ENCODE measurements around the gene CLTC. TPM values are rescaled to one million over a fixed set of nuclear protein-coding genes. Genes with fewer than 3 reads are reported as not detected.

Gene CLTC
- total RNA-seq, 2 donors from 2014 or later: 273 to 285 TPM

DNA sequence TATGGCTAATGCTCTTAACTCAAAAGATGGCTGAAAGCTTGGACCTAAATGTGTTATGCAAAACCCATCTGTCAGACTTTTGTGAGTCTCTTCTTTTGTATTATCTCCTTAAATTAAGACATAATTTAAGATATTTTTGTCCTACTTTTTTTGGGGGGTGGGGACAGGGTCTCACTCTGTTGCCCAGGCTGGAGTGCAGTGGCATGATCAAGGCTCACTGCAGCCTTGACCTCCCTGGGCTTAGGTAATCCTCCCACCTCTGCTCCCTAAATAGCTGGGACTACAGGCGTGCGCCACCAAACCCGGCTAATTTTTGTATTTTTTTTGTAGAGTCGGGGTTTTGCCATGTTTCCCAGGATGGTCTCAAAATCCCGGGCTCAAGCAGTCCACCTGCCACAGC is 7.1 kb downstream of the CLTC start:
- TF ChIP-seq, protein P1, sequence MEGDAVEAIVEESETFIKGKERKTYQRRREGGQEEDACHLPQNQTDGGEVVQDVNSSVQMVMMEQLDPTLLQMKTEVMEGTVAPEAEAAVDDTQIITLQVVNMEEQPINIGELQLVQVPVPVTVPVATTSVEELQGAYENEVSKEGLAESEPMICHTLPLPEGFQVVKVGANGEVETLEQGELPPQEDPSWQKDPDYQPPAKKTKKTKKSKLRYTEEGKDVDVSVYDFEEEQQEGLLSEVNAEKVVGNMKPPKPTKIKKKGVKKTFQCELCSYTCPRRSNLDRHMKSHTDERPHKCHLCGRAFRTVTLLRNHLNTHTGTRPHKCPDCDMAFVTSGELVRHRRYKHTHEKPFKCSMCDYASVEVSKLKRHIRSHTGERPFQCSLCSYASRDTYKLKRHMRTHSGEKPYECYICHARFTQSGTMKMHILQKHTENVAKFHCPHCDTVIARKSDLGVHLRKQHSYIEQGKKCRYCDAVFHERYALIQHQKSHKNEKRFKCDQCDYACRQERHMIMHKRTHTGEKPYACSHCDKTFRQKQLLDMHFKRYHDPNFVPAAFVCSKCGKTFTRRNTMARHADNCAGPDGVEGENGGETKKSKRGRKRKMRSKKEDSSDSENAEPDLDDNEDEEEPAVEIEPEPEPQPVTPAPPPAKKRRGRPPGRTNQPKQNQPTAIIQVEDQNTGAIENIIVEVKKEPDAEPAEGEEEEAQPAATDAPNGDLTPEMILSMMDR (IDR thresholded peaks at IDR 0.05): no peak
- H3K9me3 ChIP-seq: no peaks in the 10 kb centered on the region
- no peaks in the 10 kb centered on the region for H3K27me3 ChIP-seq (replicated peaks; ENCODE audit: insufficient read depth)
- peaks cover 72 to 81% of the 10 kb centered on the region in 2 donors for H3K4me1 ChIP-seq (ENCODE audit: control insufficient read depth in 1 of 2, low read depth in 2 of 2)
- no peak overlapping the region for H3K4me3 ChIP-seq
- H3K27ac ChIP-seq: peak overlapping the region in 1 of 2 donors; percentile 21
- H3K36me3 ChIP-seq: no peaks in the 10 kb centered on the region
- no peak for ATAC-seq (ENCODE audit: insufficient number of reproducible peaks, low FRiP score, low read depth)
- no peak for DNase-seq (ENCODE audit: low spot score)

DNA sequence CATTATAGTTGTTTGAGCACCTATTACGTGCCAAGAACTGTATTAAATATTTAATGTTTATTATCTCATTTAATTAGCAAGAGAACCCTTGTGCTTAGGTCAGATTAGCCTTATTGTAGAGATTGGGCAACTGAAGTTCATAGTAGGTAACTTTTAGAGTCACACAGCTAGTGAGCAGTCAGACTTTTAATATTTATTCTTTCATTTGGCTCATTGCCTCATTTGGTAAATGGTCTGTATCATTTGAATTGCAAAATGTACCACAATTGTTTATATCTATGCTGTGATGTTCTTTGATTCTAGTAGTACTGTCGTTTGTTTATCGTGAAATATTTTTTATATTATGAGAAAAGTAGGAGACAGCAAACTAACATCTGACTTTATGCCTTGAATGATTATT is 7.6 kb downstream of the CLTC start:
- DNase-seq (ENCODE audit: low spot score) (no peak), ATAC-seq (ENCODE audit: insufficient number of reproducible peaks, low FRiP score, low read depth) (no peak)
- Histone ChIP-seq H3K27me3 (replicated peaks; ENCODE audit: insufficient read depth) (no peaks in the 10 kb centered on the region), H3K9me3 (no peaks in the 10 kb centered on the region), H3K4me1 (ENCODE audit: control insufficient read depth in 1 of 2, low read depth in 2 of 2) (peaks cover 67 to 81% of the 10 kb centered on the region in 2 donors), H3K4me3 (no peak overlapping the region), H3K36me3 (no peaks in the 10 kb centered on the region), H3K27ac (peak overlapping the region in 1 of 2 donors; percentile 21)
- TF ChIP-seq, protein P1 (IDR thresholded peaks at IDR 0.05): no peak

DNA sequence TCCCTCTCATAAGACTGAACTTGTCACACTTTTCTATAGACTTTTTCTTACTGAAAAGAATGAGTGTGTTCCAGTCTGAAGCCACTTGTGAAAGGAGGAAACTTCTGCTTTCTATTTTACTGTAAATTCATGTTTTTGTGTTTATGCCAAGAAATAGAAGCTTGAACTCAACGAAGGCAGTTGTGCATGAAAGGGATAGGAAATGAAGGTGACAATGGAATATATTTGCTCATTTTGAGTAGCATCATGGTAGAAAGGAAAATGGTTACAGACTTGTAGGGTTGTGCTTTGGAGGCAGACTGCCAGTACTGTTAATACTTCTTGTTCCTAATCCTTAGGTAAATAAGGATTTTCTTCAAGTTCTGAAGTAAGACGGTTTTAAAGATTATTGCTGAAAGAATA is 8.1 kb downstream of the CLTC start:
- peaks cover 66 to 81% of the 10 kb centered on the region in 2 donors for H3K4me1 ChIP-seq (ENCODE audit: control insufficient read depth in 1 of 2, low read depth in 2 of 2)
- H3K9me3 ChIP-seq: no peaks in the 10 kb centered on the region
- no peak for ATAC-seq (ENCODE audit: insufficient number of reproducible peaks, low FRiP score, low read depth)
- TF ChIP-seq, protein P1 (IDR thresholded peaks at IDR 0.05): no peak
- no peaks in the 10 kb centered on the region for H3K27me3 ChIP-seq (replicated peaks; ENCODE audit: insufficient read depth)
- no peak for DNase-seq (ENCODE audit: low spot score)
- no peak overlapping the region for H3K27ac ChIP-seq
- peak overlapping the region; percentile 5 for H3K4me3 ChIP-seq
- no peaks in the 10 kb centered on the region for H3K36me3 ChIP-seq

DNA sequence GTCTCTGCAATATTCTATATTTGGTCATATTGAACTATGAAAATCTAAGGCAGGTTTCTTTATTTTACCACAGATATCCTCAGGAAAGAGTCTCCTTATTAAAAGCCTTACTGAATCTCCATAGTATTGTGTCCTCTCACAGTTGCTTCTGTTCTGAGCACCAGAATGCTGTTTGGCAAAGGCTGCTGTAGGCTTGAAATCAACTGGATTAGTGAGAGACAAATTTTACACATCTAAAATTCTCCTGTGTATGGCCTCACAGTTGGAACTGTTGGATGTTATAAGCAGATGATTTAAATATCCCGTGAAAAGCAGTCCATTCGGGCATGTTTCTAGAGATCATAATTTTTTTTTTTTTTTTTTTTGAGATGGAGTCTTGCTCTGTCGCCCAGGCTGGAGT is 9.5 kb downstream of the CLTC start:
- H3K36me3 ChIP-seq: no peaks in the 10 kb centered on the region
- ATAC-seq (ENCODE audit: insufficient number of reproducible peaks, low FRiP score, low read depth): no peak
- peaks cover 65 to 82% of the 10 kb centered on the region in 2 donors for H3K4me1 ChIP-seq (ENCODE audit: control insufficient read depth in 1 of 2, low read depth in 2 of 2)
- DNase-seq (ENCODE audit: low spot score): no peak
- no peaks in the 10 kb centered on the region for H3K27me3 ChIP-seq (replicated peaks; ENCODE audit: insufficient read depth)
- no peak overlapping the region for H3K27ac ChIP-seq
- H3K9me3 ChIP-seq: no peaks in the 10 kb centered on the region
- no peak overlapping the region for H3K4me3 ChIP-seq
- TF ChIP-seq, protein P1 (IDR thresholded peaks at IDR 0.05): no peak

DNA sequence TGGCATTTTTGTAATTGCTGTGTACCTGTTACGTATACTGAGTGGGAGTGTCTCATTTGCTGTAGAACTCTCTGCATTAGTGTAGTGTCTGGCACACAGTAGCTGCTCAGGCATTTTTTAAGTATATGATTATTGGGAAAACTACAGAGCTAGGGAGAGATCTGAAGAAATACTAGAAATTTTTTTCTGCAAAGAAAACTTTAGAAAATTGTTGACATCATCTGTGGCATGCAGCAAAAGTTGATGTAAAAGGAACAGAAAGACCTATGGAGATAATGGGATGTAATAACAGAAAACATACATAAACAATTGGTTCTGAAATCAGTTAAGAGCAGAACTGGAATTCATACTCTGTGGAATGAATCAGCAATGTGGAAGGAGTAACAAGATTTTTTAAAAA is 11.6 kb downstream of the CLTC start:
- DNase-seq (ENCODE audit: low spot score) (no peak), ATAC-seq (ENCODE audit: insufficient number of reproducible peaks, low FRiP score, low read depth) (no peak)
- H3K36me3 ChIP-seq: no peaks in the 10 kb centered on the region
- H3K27me3 ChIP-seq (replicated peaks; ENCODE audit: insufficient read depth): no peaks in the 10 kb centered on the region
- no peak overlapping the region for H3K27ac ChIP-seq
- TF ChIP-seq, protein P1 (IDR thresholded peaks at IDR 0.05): no peak
- no peaks in the 10 kb centered on the region for H3K9me3 ChIP-seq
- no peak overlapping the region for H3K4me3 ChIP-seq
- peaks cover 65 to 84% of the 10 kb centered on the region in 2 donors for H3K4me1 ChIP-seq (ENCODE audit: control insufficient read depth in 1 of 2, low read depth in 2 of 2)

All from thoracic aorta (tissue), 2 donors.